ENCODE data around the gene RBBP5. TPM values are rescaled to one million over a fixed set of nuclear protein-coding genes. Genes with fewer than 3 reads are reported as not detected.

RBBP5 gene, protein sequence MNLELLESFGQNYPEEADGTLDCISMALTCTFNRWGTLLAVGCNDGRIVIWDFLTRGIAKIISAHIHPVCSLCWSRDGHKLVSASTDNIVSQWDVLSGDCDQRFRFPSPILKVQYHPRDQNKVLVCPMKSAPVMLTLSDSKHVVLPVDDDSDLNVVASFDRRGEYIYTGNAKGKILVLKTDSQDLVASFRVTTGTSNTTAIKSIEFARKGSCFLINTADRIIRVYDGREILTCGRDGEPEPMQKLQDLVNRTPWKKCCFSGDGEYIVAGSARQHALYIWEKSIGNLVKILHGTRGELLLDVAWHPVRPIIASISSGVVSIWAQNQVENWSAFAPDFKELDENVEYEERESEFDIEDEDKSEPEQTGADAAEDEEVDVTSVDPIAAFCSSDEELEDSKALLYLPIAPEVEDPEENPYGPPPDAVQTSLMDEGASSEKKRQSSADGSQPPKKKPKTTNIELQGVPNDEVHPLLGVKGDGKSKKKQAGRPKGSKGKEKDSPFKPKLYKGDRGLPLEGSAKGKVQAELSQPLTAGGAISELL
- polyA plus RNA-seq (2011; rRNA removed) (12.0 and 16.0 TPM in 2 replicates), polyA minus RNA-seq (2011; rRNA and poly(A)+ RNA removed) (14.0 and 22.2 TPM in 2 replicates)

DNA sequence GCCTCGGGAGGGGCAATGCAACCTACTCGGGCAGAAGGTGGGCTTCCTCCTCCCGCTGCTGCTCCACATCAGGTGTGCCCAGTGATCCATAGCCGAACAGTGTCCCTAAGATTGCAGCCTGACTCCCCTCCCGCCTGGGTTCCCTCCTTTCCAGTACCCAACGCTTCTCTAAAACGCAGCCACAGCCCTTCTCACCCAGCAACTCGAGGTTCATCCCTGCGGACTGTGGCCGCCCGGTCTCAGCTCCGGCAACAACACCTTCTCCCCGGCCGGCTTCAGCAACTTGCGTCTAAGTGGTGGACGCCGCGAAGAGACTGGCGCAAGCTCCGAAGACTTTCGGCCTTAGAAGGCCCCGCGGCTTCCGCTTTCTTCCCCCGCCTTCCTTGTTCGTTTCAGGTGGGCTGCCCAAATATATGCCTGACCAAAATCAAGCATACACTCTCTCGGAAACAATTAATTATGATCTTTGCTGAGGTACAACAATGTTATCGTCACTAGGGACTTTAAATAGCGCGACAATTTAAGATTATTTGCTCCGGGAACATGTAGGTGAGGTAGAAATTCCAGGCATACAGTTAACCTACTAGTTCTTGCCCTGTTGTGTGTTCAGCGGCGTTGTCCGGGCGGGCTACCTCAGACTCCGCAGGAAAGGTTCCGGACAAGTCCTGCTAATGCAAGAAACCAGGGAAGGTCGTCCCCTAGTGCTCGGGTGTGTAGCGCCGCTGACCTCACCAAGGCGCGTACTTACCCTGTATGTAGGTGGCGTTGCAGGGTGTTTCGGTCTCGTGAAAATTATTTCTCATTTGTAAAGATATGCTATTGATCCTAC is at the start of gene RBBP5:
Gene RBBP5, minus strand, starts transcription at position 319 of the 829 bp plus-strand sequence. Its CDS starts 105 bp downstream, at position 214.
- DNase-seq (ENCODE audit: low read depth, low spot score): peak; percentile 98
- peak within 1 kb of the TSS; percentile 100 for H3K4me3 ChIP-seq (ENCODE audit: low read depth, low read length)
- POLR2A ChIA-PET: interaction anchor here (0.6 to 1.7 kb wide), 6 partner anchors 20 to 386 kb away, joined by 3 to 11 read pairs (median 6); no protein-coding TSS in a partner anchor
- no peaks in the 10 kb centered on the region for H3K27me3 ChIP-seq (ENCODE audit: control insufficient read depth, insufficient read depth, low read length)
- H3K9me3 ChIP-seq (ENCODE audit: control insufficient read depth, insufficient read depth, low read length): no peaks in the 10 kb centered on the region; the same call in 1 of the 2 replicates
- TF ChIP-seq, protein P1, sequence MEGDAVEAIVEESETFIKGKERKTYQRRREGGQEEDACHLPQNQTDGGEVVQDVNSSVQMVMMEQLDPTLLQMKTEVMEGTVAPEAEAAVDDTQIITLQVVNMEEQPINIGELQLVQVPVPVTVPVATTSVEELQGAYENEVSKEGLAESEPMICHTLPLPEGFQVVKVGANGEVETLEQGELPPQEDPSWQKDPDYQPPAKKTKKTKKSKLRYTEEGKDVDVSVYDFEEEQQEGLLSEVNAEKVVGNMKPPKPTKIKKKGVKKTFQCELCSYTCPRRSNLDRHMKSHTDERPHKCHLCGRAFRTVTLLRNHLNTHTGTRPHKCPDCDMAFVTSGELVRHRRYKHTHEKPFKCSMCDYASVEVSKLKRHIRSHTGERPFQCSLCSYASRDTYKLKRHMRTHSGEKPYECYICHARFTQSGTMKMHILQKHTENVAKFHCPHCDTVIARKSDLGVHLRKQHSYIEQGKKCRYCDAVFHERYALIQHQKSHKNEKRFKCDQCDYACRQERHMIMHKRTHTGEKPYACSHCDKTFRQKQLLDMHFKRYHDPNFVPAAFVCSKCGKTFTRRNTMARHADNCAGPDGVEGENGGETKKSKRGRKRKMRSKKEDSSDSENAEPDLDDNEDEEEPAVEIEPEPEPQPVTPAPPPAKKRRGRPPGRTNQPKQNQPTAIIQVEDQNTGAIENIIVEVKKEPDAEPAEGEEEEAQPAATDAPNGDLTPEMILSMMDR (IDR thresholded peaks at IDR 0.05; ENCODE audit: low read depth, low read length): peak; percentile 90
- peak within 1 kb of the TSS; percentile 78 for H3K27ac ChIP-seq (ENCODE audit: low read depth, low read length)
- CTCF ChIA-PET: interaction anchor here (0.6 to 4.9 kb wide), 12 partner anchors 10 to 213 kb away, joined by 3 to 39 read pairs (median 5); no protein-coding TSS in a partner anchor

DNA sequence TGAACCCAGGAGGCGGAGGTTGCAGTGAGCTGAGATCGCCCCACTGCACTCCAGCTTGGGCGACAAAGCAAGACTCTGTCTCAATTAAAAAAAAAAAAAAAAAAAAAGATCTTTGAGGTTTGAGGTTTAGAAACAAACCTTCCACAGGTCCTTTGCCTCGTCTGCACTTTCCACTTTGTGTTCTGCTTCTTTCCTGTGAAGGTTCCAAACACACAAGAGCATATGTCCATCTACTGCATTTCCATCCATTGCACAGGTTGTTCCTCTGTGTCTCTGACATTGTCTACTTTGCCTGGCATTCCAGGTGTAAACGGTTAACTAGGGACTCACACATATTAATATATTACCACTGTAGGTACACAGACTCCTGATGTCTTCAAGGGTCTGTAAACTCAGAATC is 49.6 kb upstream of the RBBP5 start:
- Histone ChIP-seq H3K27me3 (ENCODE audit: control insufficient read depth, insufficient read depth, low read length) (no peaks in the 10 kb centered on the region), H3K27ac (ENCODE audit: low read depth, low read length) (no peak overlapping the region), H3K9me3 (ENCODE audit: control insufficient read depth, insufficient read depth, low read length) (no peaks in the 10 kb centered on the region), H3K4me3 (ENCODE audit: low read depth, low read length) (no peak overlapping the region)
- CTCF ChIA-PET: interaction anchor here (0.8 to 1.7 kb wide), 3 partner anchors 30 to 85 kb away, joined by 5 to 6 read pairs (median 5); no protein-coding TSS in a partner anchor
- no peak for DNase-seq (ENCODE audit: low read depth, low spot score)
- POLR2A ChIA-PET: interaction anchor here (0.7 kb wide), 2 partner anchors 12 to 14 kb away, joined by 3 to 6 read pairs; no protein-coding TSS in a partner anchor
- TF ChIP-seq, protein P1 (IDR thresholded peaks at IDR 0.05; ENCODE audit: low read depth, low read length): no peak

DNA sequence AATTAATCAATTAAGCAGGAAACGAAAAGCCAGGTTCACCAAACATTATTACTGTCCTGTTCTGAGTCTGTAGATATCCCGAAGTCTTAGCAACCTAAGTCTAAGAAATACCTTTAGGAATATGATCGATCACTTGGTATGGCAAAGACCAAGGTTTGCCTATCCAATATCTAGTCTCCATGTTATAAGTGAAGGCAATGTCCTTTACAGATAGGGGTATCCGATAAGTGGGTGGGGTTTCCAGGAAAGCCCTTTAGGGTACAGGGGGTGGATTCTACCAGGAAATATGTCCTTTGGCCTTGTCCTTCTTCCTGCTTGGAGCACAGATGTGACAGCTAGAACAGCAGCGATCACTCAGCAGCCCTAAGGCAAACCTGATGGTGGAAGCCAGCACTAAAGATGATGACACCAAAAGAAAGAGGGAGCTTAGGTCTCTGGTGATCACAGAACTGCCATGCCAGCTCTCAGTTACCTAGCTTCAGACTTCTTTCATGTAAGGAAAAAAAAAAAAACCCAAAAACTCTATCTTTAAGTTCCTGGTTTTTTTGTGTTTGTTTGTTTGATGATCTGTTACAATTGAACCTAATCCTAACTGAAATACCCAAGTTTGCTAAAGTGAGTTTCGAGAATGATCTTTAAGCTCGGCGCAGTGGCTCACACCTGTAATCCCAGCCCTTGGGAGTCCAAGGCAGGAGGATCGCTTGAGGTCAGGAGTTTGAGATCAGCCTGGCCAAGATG is 48.9 kb upstream of the RBBP5 start:
- no peaks in the 10 kb centered on the region for H3K27me3 ChIP-seq (ENCODE audit: control insufficient read depth, insufficient read depth, low read length)
- ChIA-PET POLR2A (interaction anchor here (0.6 to 0.7 kb wide), 3 partner anchors 13 to 57 kb away, joined by 3 to 6 read pairs (median 5); partner anchors contain the start of gene TMCC2), CTCF (interaction anchor here (0.5 to 1.7 kb wide), 5 partner anchors 12 to 86 kb away, joined by 3 to 6 read pairs (median 5); no protein-coding TSS in a partner anchor)
- no peak overlapping the region for H3K4me3 ChIP-seq (ENCODE audit: low read depth, low read length)
- TF ChIP-seq, protein P1 (IDR thresholded peaks at IDR 0.05; ENCODE audit: low read depth, low read length): no peak
- H3K27ac ChIP-seq (ENCODE audit: low read depth, low read length): no peak overlapping the region
- H3K9me3 ChIP-seq (ENCODE audit: control insufficient read depth, insufficient read depth, low read length): no peaks in the 10 kb centered on the region
- no peak for DNase-seq (ENCODE audit: low read depth, low spot score)

DNA sequence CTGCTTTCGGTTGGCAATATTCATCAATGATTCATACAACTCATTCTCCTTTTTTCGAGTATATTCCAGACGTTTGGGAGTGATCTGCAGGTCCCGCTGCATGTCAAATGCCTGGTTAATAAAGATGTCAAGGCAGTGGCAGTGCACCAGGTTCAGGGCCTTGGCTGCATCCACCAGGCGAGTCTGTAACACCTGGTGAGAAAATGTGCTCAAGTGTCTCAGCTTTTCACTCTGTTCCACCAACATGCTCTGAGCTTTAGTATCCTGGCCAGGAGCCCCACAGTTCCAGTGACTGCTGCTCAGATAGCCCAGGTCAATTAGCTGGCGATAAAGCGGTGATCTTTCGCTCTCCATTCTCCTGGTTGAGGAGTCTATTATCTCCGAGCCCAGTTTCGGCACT is 47.5 kb upstream of the RBBP5 start:
- ChIA-PET CTCF (no interaction called here), POLR2A (no interaction called here)
- no peak overlapping the region for H3K27ac ChIP-seq (ENCODE audit: low read depth, low read length)
- no peak overlapping the region for H3K4me3 ChIP-seq (ENCODE audit: low read depth, low read length)
- no peak for DNase-seq (ENCODE audit: low read depth, low spot score)
- TF ChIP-seq, protein P1 (IDR thresholded peaks at IDR 0.05; ENCODE audit: low read depth, low read length): no peak
- H3K9me3 ChIP-seq (ENCODE audit: control insufficient read depth, insufficient read depth, low read length): no peaks in the 10 kb centered on the region
- H3K27me3 ChIP-seq (ENCODE audit: control insufficient read depth, insufficient read depth, low read length): no peaks in the 10 kb centered on the region
